CD4-positive, CD25-positive, alpha-beta regulatory T cell (primary cell): ENCODE results near the gene KRT80. TPM values are rescaled to one million over a fixed set of nuclear protein-coding genes. Genes with fewer than 3 reads are reported as not detected.
A peak's percentile ranks its signal among the peaks of the same experiment; 100 is the strongest.

ENCODE experiments used
- ATAC-seq, 2 donors: fragments of 150-1000 bp; cut with Tn5 transposase; one replicate each; pipeline ENCODE4 v1.10.0; 2021; ENCODE audit warnings: low read depth in 2 of 2, moderate number of reproducible peaks in 2 of 2, moderate library complexity in 1 of 2
- DNase-seq, 3 donors: peaks; one replicate each; pipeline versions ENCODE4 v3.0.0 to v3.0.0-alpha.2; 2012 to 2022; ENCODE audit warnings: mixed read lengths in 1 of 3
- H3K27ac ChIP-seq: one replicate; pipeline ENCODE4 v1.7.0; 2013; ENCODE audit warnings: mild to moderate bottlenecking, low read length; ENCODE audit not compliant: insufficient read depth, poor library complexity, severe bottlenecking
- H3K27me3 ChIP-seq: one replicate; pipeline ENCODE4 v1.7.0; 2013; ENCODE audit warnings: low read length; ENCODE audit not compliant: control insufficient read depth, insufficient read depth
- H3K36me3 ChIP-seq: one replicate; pipeline ENCODE4 v1.7.0; 2013; ENCODE audit warnings: mild to moderate bottlenecking, low read length, moderate library complexity; ENCODE audit not compliant: control insufficient read depth, insufficient read depth
- H3K4me1 ChIP-seq: 2 replicates; pipeline ENCODE4 v1.7.0; 2013; ENCODE audit warnings: mild to moderate bottlenecking, low read length; ENCODE audit not compliant: insufficient read depth, control insufficient read depth, poor library complexity, severe bottlenecking
- H3K4me3 ChIP-seq: one replicate; pipeline ENCODE4 v1.7.0; 2013; ENCODE audit warnings: low read depth, mild to moderate bottlenecking, low read length, moderate library complexity
- H3K9me3 ChIP-seq, 2 experiments: 1 replicate in 1 of 2; 2 replicates in 1 of 2; pipeline ENCODE4 v1.7.0; 2013; ENCODE audit warnings: low read length in 2 of 2, mild to moderate bottlenecking in 1 of 2, moderate library complexity in 1 of 2; ENCODE audit not compliant: control insufficient read depth in 2 of 2
- H3K27ac Mint-ChIP-seq, 3 donors: one replicate each; pipeline ENCODE4 v1.8.0; 2020 to 2022; ENCODE audit warnings: mild to moderate bottlenecking in 3 of 3, mixed read lengths in 3 of 3, moderate library complexity in 2 of 3
- H3K27me3 Mint-ChIP-seq: one replicate; pipeline ENCODE4 v1.8.0; 2022; ENCODE audit warnings: mild to moderate bottlenecking, mixed read lengths
- H3K36me3 Mint-ChIP-seq: one replicate; pipeline ENCODE4 v1.8.0; 2020; ENCODE audit warnings: mixed read lengths
- H3K4me1 Mint-ChIP-seq, 4 donors: one replicate each; pipeline ENCODE4 v1.8.0; 2020 to 2022; ENCODE audit warnings: mixed read lengths in 4 of 4, mild to moderate bottlenecking in 1 of 4
- H3K4me3 Mint-ChIP-seq, 4 donors: one replicate each; pipeline ENCODE4 v1.8.0; 2020 to 2022; ENCODE audit warnings: mild to moderate bottlenecking in 4 of 4, mixed read lengths in 4 of 4, moderate library complexity in 3 of 4
- H3K9me3 Mint-ChIP-seq, 7 donors: one replicate each; pipeline ENCODE4 v1.8.0; 2020 to 2022; ENCODE audit warnings: mixed read lengths in 7 of 7, mild to moderate bottlenecking in 3 of 7, moderate library complexity in 2 of 7
- polyA plus RNA-seq, 4 donors: library from polyadenylated mRNA; unstranded; fragments of 300-500 nt; fragmentation: Illumina TruSeq; gene quantifications; one replicate each; pipeline ENCODE4 v1.2.3, GENCODE V29; 2021
- total RNA-seq: library from RNA; stranded (reverse); gene quantifications from one replicate; pipeline ENCODE4 v1.2.3, GENCODE V29; 2022

KRT80 gene
- total and polyA plus RNA-seq, 5 donors from 2014 or later: not detected

DNA sequence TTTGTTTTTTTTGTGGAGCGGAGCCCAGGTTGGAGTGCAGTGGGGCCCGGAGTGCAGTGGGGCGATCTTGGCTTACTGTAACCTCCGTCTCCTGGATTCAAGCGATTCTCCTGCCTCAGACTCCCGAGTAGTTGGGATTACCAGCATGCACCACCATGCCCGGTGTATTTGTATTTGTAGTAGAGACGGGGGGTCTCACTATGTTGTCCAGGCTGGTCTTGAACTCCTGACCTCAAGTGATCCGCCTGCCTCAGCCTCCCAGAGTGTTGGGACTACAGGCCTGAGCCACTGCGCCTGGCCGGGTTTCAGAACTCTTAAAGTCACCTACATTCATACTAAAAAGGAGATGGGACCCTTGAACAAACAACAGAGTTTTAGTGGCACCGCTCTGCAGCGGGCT is 52.7 kb downstream of the KRT80 start:
- ATAC-seq (no peak), DNase-seq (no peak)
- no peaks in the 10 kb centered on the region for H3K36me3 Mint-ChIP-seq
- no peaks in the 10 kb centered on the region for H3K9me3 ChIP-seq
- no peaks in the 10 kb centered on the region for H3K4me1 ChIP-seq
- H3K9me3 Mint-ChIP-seq: peaks cover 0 to 1% (median 0%) of the 10 kb centered on the region in 7 donors
- no peaks in the 10 kb centered on the region for H3K36me3 ChIP-seq
- H3K27ac Mint-ChIP-seq: peak overlapping the region in 1 of 3 donors; percentile 36
- H3K4me3 Mint-ChIP-seq: no peak overlapping the region
- no peak overlapping the region for H3K4me3 ChIP-seq
- H3K27me3 ChIP-seq: no peaks in the 10 kb centered on the region
- H3K27me3 Mint-ChIP-seq: no peaks in the 10 kb centered on the region
- H3K4me1 Mint-ChIP-seq: no peaks in the 10 kb centered on the region
- no peak overlapping the region for H3K27ac ChIP-seq

DNA sequence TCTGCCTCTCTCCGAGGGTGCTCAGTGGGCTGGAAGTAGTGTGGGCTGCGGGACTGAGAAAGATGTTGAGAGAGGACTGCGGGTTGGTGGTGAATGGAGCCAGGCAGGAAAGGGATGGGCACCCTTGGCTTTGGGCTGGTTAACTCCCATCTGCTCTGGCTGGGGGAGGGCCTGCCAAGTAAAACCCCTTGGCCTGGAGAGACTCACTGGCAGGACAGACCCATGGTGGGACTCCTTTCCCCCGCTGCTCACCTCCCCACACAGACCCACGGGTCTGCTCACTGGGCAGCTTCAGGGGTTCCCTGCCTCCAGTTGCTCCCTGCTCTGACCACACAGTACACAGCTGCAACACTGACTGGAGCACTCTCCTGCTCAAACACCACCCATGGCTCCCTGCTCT is 54.1 kb downstream of the KRT80 start:
- DNase-seq: no peak
- Mint-ChIP-seq H3K4me1 (no peaks in the 10 kb centered on the region), H3K36me3 (no peaks in the 10 kb centered on the region), H3K27me3 (no peaks in the 10 kb centered on the region), H3K27ac (no peak overlapping the region), H3K9me3 (peaks cover 0 to 1% (median 0%) of the 10 kb centered on the region in 7 donors), H3K4me3 (no peak overlapping the region)
- Histone ChIP-seq H3K36me3 (no peaks in the 10 kb centered on the region), H3K27me3 (no peaks in the 10 kb centered on the region), H3K27ac (no peak overlapping the region), H3K4me1 (no peaks in the 10 kb centered on the region), H3K4me3 (no peak overlapping the region), H3K9me3 (no peaks in the 10 kb centered on the region)
- ATAC-seq: no peak

DNA sequence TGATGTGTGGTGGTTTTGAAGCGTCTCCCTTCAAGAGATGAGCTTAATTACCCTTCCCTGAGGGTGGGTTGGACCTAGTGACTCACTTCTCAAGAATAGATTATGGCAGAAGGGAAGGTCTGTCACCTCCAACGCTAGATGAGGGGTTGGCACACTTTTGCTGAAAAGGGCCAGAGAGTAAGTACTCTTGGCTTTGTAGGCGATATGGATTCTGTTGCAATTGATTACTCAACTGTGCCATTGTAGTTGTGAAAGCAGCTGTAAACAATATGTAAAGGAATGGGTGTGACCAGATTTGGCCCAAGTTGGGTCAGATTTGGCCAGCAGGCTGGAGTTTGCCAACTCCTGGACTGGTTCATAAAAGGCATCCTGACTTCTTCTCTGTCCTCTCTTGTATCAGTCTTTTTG is 59.1 kb downstream of the KRT80 start:
- Mint-ChIP-seq H3K4me1 (no peaks in the 10 kb centered on the region), H3K27ac (no peak overlapping the region), H3K4me3 (no peak overlapping the region), H3K36me3 (no peaks in the 10 kb centered on the region), H3K9me3 (peaks cover 0 to 1% (median 0%) of the 10 kb centered on the region in 7 donors), H3K27me3 (peaks cover 5% of the 10 kb centered on the region)
- H3K4me3 ChIP-seq: no peak overlapping the region
- H3K27ac ChIP-seq: no peak overlapping the region
- H3K36me3 ChIP-seq: no peaks in the 10 kb centered on the region
- H3K4me1 ChIP-seq: no peaks in the 10 kb centered on the region
- H3K27me3 ChIP-seq: no peaks in the 10 kb centered on the region
- ATAC-seq (no peak), DNase-seq (no peak)
- H3K9me3 ChIP-seq: no peaks in the 10 kb centered on the region

DNA sequence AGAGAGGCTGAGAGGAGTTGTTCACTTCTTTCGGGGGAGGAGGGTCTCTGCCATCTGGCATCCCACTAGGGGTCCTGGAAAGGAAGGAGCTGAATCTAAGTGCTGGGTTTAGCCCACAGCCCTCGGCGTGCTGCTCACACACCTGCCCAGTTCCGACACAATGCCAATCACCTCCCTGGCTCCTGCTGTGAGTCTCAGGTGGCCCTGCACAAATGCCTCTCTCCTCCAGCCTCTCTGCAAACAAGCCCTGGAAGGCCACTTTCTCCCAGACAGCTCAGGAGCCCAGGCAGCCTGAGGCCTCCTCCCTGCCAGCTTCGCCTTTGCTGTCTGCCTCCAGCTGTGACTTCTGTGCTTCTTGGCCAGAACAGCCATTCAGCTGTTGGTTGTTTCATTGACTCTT is 61.1 kb downstream of the KRT80 start:
- H3K4me1 Mint-ChIP-seq: no peaks in the 10 kb centered on the region
- no peaks in the 10 kb centered on the region for H3K9me3 Mint-ChIP-seq
- no peak for ATAC-seq
- Histone ChIP-seq H3K4me1 (no peaks in the 10 kb centered on the region), H3K27me3 (no peaks in the 10 kb centered on the region), H3K9me3 (no peaks in the 10 kb centered on the region), H3K4me3 (no peak overlapping the region), H3K36me3 (no peaks in the 10 kb centered on the region), H3K27ac (no peak overlapping the region)
- H3K36me3 Mint-ChIP-seq: no peaks in the 10 kb centered on the region
- peaks cover 13% of the 10 kb centered on the region for H3K27me3 Mint-ChIP-seq
- no peak overlapping the region for H3K4me3 Mint-ChIP-seq
- DNase-seq: no peak
- H3K27ac Mint-ChIP-seq: no peak overlapping the region

DNA sequence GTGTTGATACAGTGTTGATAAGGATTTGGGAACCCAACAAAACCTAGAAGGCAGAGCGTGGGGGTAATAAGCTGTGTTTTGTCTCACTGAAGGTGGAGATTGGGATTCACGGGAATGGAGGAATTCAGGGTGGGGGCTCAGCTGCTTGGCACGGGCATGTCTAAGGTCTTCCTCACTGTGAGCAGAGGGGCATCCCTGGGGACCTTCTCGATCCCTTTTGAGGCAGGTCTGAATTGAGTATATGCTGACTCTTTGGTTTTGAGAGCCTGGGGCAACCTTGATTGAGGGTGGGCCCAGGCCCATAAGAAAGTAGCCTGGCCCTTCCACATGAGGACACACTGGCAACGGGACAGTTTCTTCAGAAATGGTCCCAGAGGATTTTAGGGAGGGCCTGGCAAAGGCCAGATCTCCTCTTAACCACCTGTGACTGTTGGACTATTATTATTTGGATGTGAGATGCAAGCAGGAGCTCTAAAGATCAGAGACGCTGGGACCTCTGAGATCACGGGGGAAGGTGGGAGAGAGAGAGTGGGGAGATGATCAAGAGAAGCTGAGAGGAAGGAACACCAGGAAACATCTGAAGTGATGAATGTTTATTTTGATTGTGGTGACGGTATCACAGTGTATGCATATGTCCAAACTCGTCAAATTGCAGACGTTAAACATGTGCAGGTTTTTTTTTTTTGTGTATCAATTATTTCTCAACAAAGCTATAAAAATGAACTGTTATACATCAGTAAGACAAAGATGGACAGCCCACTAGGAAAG is 63.9 kb downstream of the KRT80 start:
- no peak overlapping the region for H3K4me3 ChIP-seq
- Mint-ChIP-seq H3K27me3 (peaks cover 17% of the 10 kb centered on the region), H3K9me3 (peaks cover 0 to 2% (median 0%) of the 10 kb centered on the region in 7 donors), H3K27ac (no peak overlapping the region), H3K4me3 (no peak overlapping the region), H3K4me1 (no peaks in the 10 kb centered on the region), H3K36me3 (no peaks in the 10 kb centered on the region)
- DNase-seq (no peak), ATAC-seq (no peak)
- H3K27ac ChIP-seq: no peak overlapping the region
- no peaks in the 10 kb centered on the region for H3K36me3 ChIP-seq
- no peaks in the 10 kb centered on the region for H3K9me3 ChIP-seq
- no peaks in the 10 kb centered on the region for H3K4me1 ChIP-seq
- no peaks in the 10 kb centered on the region for H3K27me3 ChIP-seq

DNA sequence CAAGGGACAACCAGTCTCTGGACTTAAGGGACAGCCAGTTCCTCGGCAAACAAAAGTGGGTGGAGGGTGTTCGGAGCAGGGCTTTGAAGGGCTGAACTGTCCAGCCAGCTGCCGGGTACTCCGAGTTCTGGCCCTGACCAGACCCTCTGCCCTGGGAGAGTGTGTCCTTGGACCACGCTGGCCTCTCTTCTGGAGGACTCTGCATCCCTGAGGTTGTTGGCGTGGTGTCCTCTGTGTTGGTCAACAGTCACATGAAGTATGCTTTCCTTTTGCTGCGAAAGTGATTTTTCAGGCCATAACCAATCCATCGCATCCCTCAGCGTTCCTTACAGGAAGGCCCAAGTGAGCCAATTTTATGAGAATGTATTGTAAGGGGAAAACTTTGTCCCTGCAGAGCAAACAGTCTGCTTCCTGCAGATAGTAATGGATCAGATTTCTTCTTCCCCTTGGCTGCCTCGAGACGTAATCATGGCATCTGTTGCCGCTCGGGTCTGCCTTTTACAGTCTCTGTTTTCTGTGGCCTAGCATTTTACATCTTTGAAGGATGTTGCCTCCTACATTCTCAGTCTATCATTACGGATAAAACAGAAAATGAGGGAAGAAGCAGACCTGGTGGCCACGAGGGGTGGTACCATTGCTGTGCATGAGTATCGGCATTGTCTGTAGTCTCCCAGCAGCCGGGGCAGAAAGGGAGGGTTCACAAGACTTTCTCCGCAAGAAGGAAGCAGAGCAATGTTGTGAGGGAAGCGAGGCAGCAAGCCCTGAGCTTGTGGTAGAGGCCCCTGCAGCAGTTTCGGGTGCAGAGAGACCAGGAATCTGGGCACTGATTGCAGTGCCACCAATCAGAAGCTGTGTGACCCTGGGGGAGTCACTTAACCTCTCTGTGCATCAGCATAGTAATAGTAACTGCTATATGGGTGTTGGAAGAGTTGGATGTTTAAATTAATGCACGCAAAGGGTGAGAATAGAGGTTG is 64.9 kb downstream of the KRT80 start:
- peaks cover 0 to 3% (median 1%) of the 10 kb centered on the region in 4 donors for H3K4me1 Mint-ChIP-seq
- no peaks in the 10 kb centered on the region for H3K36me3 Mint-ChIP-seq
- Histone ChIP-seq H3K27ac (no peak overlapping the region), H3K4me1 (peaks cover 2% of the 10 kb centered on the region), H3K9me3 (no peaks in the 10 kb centered on the region), H3K4me3 (no peak overlapping the region), H3K36me3 (no peaks in the 10 kb centered on the region), H3K27me3 (no peaks in the 10 kb centered on the region)
- no peak for ATAC-seq
- no peak overlapping the region for H3K4me3 Mint-ChIP-seq
- peak overlapping the region in 1 of 3 donors; percentile 72 for H3K27ac Mint-ChIP-seq
- peaks cover 0 to 2% (median 0%) of the 10 kb centered on the region in 7 donors for H3K9me3 Mint-ChIP-seq
- DNase-seq: no peak
- H3K27me3 Mint-ChIP-seq: peaks cover 19% of the 10 kb centered on the region

DNA sequence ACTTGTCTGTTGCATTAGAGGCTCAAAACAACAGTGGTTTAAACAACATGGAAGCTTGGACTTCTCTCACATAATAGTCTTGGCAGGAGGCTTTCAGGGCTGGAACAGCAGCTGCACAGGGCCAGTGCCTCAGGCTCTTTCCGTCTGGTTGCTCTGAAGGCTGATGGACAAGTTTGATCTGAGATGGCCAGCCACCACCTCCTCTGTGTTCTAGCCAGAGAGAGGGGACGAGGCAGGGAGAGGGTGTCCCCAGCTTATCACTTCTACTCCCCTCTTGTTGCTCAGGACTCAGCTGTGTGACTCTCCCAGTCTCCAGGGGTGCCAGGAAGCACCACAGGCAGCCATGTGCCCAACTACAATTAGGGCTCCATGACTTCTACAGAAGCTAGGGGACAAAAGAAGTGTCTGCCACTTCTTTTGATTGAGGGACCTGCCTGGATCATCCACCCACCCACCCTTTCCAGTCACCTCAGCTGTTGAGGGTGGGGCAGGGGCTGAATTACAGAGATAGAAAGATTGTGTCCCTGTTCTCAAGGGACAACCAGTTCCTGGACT is 65.7 kb downstream of the KRT80 start:
- Mint-ChIP-seq H3K27ac (no peak overlapping the region), H3K36me3 (no peaks in the 10 kb centered on the region), H3K27me3 (peaks cover 23% of the 10 kb centered on the region), H3K4me1 (peaks cover 0 to 6% (median 3%) of the 10 kb centered on the region in 4 donors), H3K4me3 (no peak overlapping the region), H3K9me3 (peaks cover 0 to 3% (median 0%) of the 10 kb centered on the region in 7 donors)
- H3K27ac ChIP-seq: no peak overlapping the region
- H3K4me3 ChIP-seq: no peak overlapping the region
- no peaks in the 10 kb centered on the region for H3K36me3 ChIP-seq
- ATAC-seq (no peak), DNase-seq (no peak)
- no peaks in the 10 kb centered on the region for H3K9me3 ChIP-seq
- no peaks in the 10 kb centered on the region for H3K27me3 ChIP-seq
- peaks cover 6% of the 10 kb centered on the region for H3K4me1 ChIP-seq
